NCI-H2081 treated with DMSO at 0.1 percent for 48 hours (cell line): Measurements from ENCODE around the gene CCT3.
"Not testable (repeated sequence)": the region's sequence is repeated elsewhere in the genome, so short reads cannot be mapped to it uniquely, and the experiment has no call there.

Experiments used
- DNase-seq: peaks from one replicate; lab custom pipeline; 2025; lab: John Stamatoyannopoulos, UW

Gene CCT3

GRCh38 chr1:156338180-156338976 is at the start of gene CCT3, which contains the start of gene TSACC:
CCT3 (minus strand) TSS chr1:156338292; CDS start chr1:156338184, 108 bp downstream.
TSACC (plus strand) TSS chr1:156338526; CDS start chr1:156339758, 1,232 bp downstream.
- peak; percentile 100 for DNase-seq

- DNase-seq = no peak
Measured at GRCh38 chr1:156387870-156388173, 49.7 kb upstream of the CCT3 start.

GRCh38 chr1:156386949-156387869 is 49.1 kb upstream of the CCT3 start:
- no peak for DNase-seq

GRCh38 chr1:156386134-156386901 is 48.2 kb upstream of the CCT3 start:
- no peak for DNase-seq

GRCh38 chr1:156385534-156386031 is 47.5 kb upstream of the CCT3 start:
- DNase-seq = peak; percentile 45

- no peak for DNase-seq
Measured at GRCh38 chr1:156384658-156385057, 46.6 kb upstream of the CCT3 start.

- DNase-seq = no peak
Measured at GRCh38 chr1:156384007-156384406, 45.9 kb upstream of the CCT3 start.

- peak; percentile 8 for DNase-seq
Measured at GRCh38 chr1:156383023-156383422, 44.9 kb upstream of the CCT3 start.

- no peak for DNase-seq
Measured at GRCh38 chr1:156382561-156382960, 44.5 kb upstream of the CCT3 start.

- DNase-seq = no peak
Measured at GRCh38 chr1:156379420-156380165, 41.5 kb upstream of the CCT3 start.

GRCh38 chr1:156378557-156378956 is 40.5 kb upstream of the CCT3 start:
- no peak for DNase-seq

- no peak for DNase-seq
Measured at GRCh38 chr1:156376958-156377919, 39.1 kb upstream of the CCT3 start.

GRCh38 chr1:156376146-156376545 is 38.1 kb upstream of the CCT3 start:
- DNase-seq = no peak

GRCh38 chr1:156373546-156373945 is 35.5 kb upstream of the CCT3 start:
- DNase-seq = no peak

GRCh38 chr1:156372876-156373275 is 34.8 kb upstream of the CCT3 start:
- DNase-seq = no peak

- DNase-seq = no peak
Measured at GRCh38 chr1:156372265-156372586, 34.1 kb upstream of the CCT3 start.

- no peak for DNase-seq
Measured at GRCh38 chr1:156371553-156372264, 33.6 kb upstream of the CCT3 start.

GRCh38 chr1:156369685-156370286 is 31.7 kb upstream of the CCT3 start:
- DNase-seq = not testable (repeated sequence)
